ENCODE measurements around the gene ZNF275.
"Not testable (repeated sequence)": the region's sequence is repeated elsewhere in the genome, so short reads cannot be mapped to it uniquely, and the experiment has no call there.

The ZNF275 gene

DNA sequence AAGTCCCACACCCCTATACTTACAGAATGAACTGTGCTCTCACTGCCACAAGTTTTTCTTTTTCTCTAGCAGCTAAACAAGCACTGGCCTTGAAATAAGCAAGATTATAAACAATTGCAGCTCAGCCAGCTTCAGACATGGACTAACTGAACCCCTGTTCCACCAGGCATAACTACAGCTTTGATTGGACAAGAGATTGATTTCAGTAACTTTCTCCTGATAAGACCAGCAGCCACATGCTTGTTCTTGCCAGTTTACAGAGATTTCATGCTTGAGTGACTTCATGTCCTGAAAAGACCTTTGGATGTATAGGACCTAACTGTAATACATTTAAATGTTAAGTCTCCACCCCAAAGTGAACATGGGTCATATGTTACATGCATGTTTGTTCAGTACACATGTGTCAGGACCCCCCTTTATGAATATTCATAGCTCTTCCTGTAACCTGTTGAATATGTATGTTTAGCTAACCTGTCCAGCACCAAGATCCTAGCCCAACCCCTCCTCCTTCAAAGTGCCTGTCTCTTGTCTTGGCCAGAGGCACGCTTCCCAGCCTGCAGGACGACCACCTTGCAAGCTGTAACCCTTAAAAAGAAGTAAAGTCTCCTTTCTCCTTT, 27.9 kb downstream of the ZNF275 start:
- no peak for DNase-seq (ENCODE audit: low spot score)

DNA sequence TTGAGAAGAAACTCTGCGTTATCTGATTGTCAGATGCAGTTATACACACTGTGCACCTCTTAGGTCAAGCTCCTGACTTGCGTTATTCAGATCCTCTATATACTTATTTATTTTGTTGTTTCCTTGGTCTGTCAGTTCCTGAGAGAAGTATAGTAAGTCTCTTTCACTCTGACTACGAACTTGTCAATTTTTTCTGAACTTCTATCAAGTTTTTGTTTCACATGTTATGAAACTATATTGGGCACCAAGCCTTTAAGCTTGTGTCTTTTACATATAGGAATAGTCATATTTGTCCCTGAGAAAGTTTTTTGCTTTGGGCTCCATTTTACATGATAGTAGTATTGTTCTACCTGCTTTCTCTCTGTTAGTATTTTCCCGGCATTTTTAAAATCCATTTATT, 31.7 kb downstream of the ZNF275 start:
- DNase-seq (ENCODE audit: low spot score), result no peak

DNA sequence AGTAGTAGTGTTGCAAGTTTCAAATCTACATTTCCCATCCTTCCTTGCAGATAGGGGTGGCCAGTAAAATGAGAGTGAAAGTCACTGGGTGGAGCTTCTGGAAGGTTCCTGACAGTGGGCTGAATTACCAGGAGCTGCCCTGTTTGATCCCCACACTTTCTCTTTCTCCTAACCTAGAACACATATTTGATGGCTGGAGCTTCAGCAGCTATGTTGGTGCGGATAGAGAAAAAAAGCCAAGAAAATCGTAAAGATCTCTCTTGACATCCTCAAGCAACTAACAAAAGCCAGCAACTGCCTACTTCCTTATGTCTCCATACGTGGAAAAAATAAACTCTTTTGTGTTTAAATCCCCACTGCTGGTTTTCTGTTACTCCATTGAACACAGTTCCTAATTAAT, 32.2 kb downstream of the ZNF275 start:
- DNase-seq (ENCODE audit: low spot score), result no peak

DNA sequence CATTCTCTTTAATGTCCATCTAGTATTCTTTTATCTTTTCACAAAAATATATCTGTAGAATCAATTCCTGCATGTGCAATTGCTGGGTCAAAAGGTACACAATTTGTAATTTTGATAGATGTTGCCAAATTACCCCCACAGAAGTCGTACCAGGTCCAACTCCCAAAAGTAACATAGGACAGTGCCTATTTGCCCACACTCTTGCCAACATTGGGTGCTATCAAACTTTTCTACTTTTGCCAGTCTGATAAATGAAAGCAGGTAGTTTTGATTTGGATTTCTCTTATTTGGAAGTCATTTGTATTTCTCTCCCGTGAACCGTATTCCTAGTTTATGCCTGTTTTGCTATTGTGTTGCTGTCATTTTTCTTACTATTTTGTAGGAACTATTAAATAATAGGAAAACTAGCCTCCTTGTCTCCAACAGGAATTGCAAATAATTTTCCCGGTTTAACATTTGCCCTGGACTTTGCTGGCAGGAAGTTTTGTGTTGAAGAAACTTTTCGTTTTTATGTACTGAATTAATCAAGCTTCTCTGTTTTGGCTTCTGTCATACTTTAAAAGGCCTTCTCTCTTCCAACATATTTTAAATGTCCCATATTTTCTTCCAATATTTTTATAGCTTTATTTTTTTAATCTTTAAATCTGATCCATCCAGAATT, 33.1 kb downstream of the ZNF275 start:
- DNase-seq (ENCODE audit: low spot score), result no peak

DNA sequence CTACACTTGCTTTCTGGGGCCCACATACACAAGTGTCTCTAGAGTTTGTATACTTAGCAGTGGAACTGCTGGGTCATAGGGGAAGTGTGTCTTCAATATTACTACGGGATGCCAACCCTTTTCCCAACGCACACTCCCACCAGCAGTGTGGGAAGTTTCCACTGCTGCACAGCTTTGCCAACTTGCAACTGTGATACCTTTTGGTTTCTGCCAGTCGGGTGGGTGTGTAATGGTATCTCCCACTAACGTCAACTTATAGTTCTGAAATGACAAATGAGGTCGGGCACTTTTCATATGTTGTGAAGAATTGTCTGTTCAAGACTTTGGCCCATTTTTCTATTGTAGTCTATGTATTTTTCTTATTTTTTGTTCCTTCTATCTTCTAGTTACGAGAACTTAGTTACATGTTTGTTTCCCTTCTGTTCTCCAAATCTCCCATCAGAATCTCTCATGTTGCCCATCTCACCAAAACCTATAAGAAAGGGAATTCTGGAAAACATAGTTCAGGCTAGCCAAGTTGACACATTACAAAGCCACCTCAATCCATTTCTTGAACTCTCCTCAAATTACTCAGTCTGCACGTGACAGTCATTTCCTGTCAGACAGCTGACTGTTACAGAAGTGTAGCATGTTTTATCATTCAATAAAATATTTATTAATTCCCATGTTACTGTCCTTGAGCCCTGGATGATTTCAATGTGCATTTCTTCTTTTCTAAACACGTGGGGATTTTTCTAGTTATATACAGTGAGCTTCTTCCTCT, 36.5 kb downstream of the ZNF275 start:
- DNase-seq (ENCODE audit: low spot score), result no peak

DNA sequence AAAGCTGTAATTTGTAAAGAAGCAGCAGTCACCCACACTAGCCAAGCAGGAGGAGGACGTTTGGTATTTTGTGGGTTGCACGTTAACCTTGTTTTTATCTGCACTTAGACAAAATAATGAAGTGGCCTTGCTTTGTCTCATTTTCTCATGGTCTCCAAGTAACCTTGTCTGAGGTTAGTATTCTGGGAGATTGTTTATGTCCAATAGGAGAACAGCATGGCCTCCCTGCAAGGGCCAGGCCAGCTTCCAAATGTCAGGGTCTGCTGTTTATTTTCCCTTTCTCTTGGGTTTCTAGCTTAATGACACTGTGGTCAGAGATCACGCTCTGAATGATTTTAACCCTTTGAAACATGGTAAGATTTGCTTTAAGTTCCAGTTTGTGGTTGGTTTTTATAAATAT, 37.3 kb downstream of the ZNF275 start:
- no peak for DNase-seq (ENCODE audit: low spot score)

DNA sequence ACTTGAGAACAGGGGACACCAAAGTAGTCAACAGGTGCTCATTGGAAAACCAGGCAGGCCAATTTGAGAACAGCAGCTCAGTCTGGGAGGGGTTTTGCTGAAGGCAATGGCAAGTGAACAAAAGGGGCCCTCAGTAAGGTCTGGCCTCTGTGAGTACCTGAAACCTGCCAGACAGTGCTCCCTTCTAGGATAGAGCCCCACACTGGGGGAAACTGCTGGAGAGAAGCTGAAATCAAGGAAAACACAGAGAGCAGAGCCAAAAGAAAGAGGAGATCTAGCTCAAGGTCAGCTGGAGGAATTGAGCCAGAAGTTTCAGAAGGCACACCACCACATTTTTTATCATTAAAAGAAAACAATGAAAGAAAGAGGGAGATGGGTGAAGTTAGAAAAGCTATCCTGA, 39.0 kb downstream of the ZNF275 start:
- no peak for DNase-seq (ENCODE audit: low spot score)

DNA sequence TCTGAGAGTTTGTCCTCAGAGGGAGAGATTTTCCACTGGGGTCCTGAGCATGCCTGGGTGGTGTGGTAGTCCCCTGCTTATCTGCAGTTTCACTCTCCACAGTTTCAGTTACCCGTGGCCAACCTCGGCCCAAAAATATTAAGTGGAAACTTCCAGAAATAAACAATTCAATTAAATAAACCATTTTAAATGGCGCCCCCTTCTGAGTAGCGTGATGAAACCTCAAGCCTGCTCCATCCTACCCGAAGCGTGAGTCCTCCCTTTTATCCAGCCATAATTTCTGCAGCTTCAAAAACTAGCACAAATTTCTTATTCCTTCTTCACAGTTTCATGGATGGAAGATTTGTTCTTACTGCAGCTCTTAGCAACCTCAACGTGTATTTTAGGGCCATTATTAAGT, 40.5 kb downstream of the ZNF275 start:
- no peak for DNase-seq (ENCODE audit: low spot score)

DNA sequence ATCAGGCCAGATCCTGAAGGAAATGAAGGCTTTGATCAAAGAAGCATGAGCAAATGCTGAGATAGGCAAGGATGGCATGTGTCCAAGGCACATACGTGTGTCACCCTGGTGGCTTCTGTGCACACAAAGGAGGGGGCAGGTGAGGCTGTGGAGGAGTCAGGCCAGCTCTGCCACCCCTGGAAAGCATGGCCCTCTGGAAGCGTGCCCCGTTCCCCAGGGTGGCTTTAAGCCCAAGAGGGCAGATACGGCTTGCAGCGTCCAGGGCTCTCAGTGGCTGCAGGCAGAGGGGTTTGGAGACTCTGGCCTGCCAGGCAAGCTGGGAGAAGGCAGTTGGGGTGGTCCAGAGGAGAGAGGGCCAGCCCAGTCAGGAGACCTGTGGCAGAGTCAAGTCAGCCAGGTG, 41.6 kb downstream of the ZNF275 start:
- no peak for DNase-seq (ENCODE audit: low spot score)

DNA sequence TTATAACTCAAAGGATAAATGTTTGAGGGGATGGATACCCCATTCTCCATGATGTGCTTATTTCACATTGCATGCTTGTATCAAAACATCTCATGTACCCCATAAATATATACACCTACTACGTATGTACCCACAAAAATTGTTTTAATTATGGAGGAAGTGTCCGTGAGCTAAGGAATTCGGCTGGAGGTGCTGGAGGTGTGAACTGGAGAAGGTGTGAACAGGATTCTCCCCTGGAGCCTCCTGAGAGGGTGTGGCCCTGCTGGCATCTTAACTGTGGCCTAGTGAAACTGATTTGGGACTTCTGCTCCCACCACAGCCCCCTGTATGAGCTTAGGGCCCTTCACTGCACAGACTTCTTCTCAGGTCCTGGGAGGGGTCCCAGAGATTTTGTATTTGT, 43.8 kb downstream of the ZNF275 start:
- DNase-seq (ENCODE audit: low spot score), result no peak

DNA sequence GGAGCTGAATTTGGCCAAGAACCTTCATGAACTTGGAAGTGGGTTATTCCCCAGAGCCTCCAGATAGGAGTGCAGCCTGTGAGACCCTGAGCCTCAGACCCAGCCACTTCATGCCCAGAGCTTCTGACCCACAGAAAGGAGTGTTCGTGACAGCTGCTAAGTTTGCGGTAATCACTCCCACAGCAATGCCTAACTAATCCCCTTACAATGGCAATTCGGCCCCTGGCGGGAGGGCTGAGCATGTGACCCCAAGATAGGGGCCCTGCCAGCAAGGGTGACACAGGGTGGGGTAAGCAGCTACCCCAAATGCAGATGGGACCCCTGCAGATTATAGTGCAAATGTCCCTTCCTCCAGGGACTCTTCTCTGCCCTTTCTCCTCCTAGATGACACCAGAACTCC, 44.7 kb downstream of the ZNF275 start:
- no peak for DNase-seq (ENCODE audit: low spot score)

DNA sequence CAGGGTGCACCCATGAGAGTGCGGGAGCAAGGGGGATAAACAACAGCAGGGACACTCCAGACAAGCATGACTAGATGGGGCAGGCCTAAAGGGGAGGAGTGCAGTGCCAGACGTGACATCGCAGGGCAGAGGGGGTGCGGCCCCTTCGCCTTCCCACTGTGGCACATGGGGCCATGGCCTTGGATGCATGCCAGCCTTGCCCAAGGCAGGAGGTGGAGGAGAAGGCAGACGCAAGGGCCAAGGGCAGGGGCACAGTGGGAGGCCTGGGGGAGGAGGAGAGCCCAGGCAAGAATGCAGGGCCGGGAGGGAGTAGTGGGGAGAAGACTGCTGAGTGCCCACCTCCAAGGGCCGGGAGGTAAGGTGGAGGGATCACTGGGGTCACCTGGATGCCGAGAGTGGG, 45.6 kb downstream of the ZNF275 start:
- DNase-seq (ENCODE audit: low spot score), result no peak

DNA sequence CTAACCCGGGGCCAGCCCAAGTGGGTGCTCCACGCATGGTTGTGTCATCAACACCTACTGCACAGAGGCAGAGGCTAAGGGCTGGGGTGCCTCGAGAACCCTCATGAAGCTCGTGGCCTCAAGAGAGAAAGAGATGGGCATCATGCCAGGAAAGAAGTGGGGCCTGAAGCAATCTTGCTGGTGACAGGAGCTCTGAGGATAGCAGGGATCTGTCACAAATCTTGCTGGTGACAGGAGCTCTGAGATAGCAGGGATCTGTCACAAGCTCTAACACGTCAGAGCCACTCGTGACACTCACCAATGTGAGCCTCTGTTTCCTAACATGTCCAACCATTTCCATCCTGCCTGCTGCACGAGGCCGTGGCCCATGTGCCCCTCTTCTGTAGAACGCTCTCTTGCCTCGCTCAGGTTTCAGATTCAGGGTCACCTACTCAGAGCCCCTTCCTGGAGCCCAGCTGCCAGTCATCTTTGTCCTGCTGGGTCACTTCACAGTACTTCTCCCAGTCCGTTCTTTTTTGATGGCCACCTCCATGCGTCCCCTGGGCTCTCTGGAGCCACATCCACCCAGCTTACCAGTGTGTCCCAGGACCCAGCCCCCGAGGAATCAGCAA, 46.1 kb downstream of the ZNF275 start:
- DNase-seq (ENCODE audit: low spot score), result no peak

DNA sequence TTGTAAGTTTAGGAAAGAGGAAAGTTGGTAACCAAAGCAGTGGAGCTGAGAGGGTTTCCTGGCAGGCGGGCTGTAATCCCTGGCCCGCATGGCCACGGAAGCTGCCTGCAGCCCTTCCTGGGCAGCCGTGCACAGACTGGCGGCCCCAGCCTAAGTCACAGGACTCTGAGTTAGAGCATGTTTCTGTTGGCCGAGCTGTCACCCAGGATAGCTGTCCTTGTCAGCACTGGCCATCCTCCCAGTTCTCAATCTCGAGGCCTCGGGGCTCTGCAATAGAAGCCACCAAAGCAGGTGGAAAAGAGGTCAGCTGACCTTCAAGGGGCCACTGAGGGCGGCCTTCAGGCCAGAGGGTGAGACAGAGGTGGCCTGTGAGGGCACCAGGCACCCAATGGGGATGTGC, 46.7 kb downstream of the ZNF275 start:
- DNase-seq (ENCODE audit: low spot score), result no peak

DNA sequence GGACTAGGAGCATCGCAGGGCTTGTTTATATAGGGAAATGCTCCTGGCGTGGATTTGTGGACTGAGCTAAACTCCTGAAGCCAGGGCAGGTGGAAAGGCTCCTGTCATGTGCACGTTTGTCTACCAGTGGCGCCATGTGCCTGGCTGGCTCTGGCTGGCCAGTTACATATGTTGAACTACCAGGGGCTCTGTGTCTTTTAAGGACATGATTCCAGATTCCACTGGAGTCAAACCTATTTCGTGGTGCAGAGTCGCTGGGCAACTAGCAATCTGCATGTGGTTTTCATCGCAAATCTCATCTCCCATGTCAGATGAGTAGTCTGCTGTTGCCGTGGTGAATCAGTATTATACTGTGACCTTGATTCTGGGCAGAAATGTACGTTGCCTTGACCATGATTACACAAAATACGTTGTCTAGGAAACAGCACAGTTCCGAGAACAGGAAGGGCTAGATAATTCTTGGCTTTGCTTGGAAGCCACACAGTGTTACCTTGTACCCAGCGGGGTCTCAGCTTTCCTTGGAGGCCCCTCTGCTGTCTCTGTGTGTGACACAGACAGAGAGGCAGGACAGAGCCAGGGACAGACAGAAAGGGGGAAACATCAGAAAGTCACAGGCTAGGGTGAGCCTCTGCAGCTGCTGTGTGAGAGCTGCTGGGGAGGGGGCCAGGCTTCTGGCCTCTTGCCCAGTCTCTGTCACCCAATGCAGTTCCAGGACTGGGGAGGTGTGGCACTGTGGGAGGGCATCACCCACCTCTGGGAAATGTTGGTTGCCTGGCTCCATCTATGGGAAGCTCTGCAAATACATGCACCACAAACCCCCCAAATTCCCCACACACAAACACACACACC, 48.0 kb downstream of the ZNF275 start:
- DNase-seq (ENCODE audit: low spot score), result no peak

DNA sequence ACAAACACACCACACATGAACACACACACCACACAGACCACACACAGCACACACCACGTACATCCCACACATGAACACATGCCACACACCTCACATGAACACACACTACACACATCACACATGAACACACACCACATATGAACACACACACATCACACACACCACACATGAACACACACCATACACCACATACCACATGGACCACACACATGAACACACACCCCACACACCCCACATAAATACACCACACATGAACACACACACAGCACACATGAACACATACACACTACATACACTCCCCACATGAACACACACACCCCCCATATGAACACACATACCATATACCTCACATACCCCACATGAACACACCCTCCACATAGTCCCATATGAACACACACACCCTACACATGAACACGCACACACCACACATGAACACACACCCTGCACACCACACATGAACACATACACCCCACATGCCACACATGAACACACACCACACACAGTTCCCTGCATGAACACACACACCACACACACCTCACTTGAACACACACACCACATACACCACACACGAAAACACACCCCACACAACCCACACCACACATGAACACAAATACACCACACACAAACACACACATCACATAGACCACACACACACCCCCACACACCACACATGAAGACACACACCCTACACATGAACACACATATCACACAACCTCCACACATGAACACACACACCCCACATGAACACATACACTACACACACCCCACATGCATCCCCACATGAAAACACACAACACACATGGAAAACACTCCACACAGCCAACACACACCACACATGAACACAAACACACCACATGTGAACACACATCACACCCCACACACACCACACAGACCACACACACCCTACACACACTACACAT, 48.9 kb downstream of the ZNF275 start:
- DNase-seq (ENCODE audit: low spot score), result no peak

DNA sequence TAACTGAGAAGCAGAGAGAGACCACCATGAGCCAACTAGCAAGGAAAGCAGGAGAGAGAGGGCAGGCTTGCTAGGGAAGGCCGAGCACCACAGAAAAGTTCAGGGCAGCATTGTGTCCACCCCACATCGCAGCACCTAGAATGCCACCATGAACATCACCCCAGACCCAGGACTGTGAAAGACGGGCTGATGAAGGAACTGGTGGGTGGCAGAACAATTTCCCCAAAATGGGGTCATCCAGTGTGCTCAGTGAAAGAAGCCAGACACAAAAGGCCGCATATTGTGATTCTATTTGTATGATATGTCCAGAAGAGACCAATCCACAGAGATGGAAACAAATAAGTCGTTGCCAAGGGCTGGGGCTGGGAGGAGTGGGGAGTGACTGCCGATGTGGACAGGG, 50.4 kb downstream of the ZNF275 start:
- no peak for DNase-seq (ENCODE audit: low spot score)

DNA sequence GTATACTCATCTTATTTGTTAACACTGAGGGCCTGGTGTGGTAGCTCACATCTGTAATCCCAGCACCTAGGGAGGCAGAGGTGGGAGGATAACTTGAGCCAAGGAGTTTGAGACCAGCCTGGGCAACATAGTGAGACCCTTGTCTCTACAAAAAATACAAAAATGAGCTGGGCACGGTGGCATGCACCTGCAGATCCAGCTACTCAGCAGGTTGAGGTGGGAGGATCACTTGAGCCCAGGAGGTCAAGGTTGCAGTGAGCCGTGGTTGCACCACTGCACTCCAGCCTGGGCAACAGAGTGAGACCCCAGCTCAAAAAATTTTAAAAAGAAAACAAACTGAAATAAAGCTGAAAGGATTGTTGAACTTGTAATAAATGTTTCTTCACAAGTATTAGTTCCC, 51.0 kb downstream of the ZNF275 start:
- DNase-seq (ENCODE audit: low spot score), result not testable (repeated sequence)

DNA sequence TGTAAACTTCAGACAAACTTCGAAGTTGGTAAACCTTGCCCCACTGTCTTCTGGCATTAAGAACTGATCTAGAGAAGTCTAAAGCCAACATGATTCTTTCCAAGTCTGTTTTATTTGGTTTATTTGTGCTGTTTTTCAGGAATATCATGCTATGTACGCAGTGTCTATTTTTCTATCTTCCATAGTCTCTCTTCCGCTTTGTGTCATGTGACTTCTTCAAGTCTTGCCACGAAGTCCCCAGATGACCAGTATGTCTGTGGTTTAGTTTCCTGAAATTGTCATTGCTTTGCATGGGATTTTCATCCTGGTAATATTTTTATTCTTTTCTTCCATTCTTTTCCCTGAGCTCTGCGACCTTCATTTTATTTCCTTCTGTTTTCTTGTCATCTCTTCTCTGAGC, 52.1 kb downstream of the ZNF275 start:
- DNase-seq (ENCODE audit: low spot score), result no peak

DNA sequence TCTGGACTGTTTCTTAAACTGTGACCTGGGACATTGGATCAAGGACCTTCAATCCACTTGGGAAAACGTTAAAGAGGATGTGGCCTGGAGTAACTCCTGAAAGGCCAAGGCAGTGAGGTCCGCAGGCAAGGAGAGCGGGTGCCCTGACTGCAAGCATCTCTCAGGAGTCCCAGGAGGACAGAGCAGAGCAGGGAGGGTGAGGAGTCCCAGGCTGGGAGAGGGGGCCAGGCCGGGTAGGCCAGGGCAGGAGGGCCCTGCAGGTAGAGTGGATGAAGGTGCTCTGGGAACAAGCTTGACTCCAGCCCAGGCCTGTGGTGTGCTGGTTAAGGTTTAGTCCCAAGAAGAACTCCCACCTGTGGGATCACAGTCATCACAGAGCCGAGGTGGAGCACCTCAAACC, 53.4 kb downstream of the ZNF275 start:
- DNase-seq (ENCODE audit: low spot score), result no peak
